ENCODE data around the gene TTC21A. TPM values are rescaled to one million over a fixed set of nuclear protein-coding genes. Genes with fewer than 3 reads are reported as not detected.

The TTC21A gene
- total RNA-seq, 1 donor from 2014 or later = 7.8 TPM

- Mint-ChIP-seq H3K27me3 (ENCODE audit: unreplicated experiment) (peaks cover 20% of the 10 kb centered on the region), H3K36me3 (ENCODE audit: unreplicated experiment) (no peaks in the 10 kb centered on the region), H3K9me3 (ENCODE audit: unreplicated experiment) (peaks cover 28% of the 10 kb centered on the region), H3K4me1 (ENCODE audit: low read depth, unreplicated experiment) (peaks cover 34% of the 10 kb centered on the region), H3K27ac (ENCODE audit: unreplicated experiment) (no peak overlapping the region), H3K4me3 (ENCODE audit: unreplicated experiment) (no peak overlapping the region)
- DNase-seq = no peak
- TF ChIP-seq, protein P1, sequence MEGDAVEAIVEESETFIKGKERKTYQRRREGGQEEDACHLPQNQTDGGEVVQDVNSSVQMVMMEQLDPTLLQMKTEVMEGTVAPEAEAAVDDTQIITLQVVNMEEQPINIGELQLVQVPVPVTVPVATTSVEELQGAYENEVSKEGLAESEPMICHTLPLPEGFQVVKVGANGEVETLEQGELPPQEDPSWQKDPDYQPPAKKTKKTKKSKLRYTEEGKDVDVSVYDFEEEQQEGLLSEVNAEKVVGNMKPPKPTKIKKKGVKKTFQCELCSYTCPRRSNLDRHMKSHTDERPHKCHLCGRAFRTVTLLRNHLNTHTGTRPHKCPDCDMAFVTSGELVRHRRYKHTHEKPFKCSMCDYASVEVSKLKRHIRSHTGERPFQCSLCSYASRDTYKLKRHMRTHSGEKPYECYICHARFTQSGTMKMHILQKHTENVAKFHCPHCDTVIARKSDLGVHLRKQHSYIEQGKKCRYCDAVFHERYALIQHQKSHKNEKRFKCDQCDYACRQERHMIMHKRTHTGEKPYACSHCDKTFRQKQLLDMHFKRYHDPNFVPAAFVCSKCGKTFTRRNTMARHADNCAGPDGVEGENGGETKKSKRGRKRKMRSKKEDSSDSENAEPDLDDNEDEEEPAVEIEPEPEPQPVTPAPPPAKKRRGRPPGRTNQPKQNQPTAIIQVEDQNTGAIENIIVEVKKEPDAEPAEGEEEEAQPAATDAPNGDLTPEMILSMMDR (IDR thresholded peaks at IDR 0.05; ENCODE audit: partially characterized antibody, unreplicated experiment) = no peak
These were observed 78.6 kb downstream of the TTC21A start for GRCh38 chr3:39185959-39186691.

DNA sequence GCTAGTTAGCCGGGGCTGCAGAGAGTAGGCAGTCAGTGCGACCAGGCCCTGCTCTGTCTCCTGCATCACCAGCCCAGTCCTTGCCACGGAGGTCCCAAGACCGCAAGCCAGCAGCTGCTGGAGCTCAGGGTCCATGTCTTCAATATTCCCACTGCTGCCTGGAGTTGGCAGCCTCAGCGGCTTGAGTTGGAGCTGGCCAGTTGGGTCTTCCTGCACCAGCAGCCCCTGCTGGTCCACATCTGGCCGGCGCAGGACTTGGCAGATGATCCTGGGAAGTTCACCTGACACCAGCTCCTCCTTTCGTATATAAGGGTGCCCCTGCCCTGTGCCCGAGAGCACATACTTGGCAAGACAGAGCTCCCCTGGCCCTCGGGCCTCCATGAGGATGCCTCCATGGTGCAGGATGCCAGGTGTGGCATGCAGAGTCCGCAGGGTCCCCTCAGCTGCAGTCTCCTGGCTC lies 79.2 kb downstream of the TTC21A start:
- Mint-ChIP-seq H3K27ac (ENCODE audit: unreplicated experiment) (no peak overlapping the region), H3K4me1 (ENCODE audit: low read depth, unreplicated experiment) (peaks cover 31% of the 10 kb centered on the region), H3K36me3 (ENCODE audit: unreplicated experiment) (no peaks in the 10 kb centered on the region), H3K27me3 (ENCODE audit: unreplicated experiment) (peaks cover 17% of the 10 kb centered on the region), H3K4me3 (ENCODE audit: unreplicated experiment) (no peak overlapping the region), H3K9me3 (ENCODE audit: unreplicated experiment) (peaks cover 28% of the 10 kb centered on the region)
- TF ChIP-seq, protein P1 (IDR thresholded peaks at IDR 0.05; ENCODE audit: partially characterized antibody, unreplicated experiment) = no peak
- no peak for DNase-seq

GRCh38 chr3:39187372-39188155 lies 80.1 kb downstream of the TTC21A start:
- Mint-ChIP-seq H3K27ac (ENCODE audit: unreplicated experiment) (no peak overlapping the region), H3K4me1 (ENCODE audit: low read depth, unreplicated experiment) (peaks cover 27% of the 10 kb centered on the region), H3K4me3 (ENCODE audit: unreplicated experiment) (no peak overlapping the region), H3K27me3 (ENCODE audit: unreplicated experiment) (peaks cover 17% of the 10 kb centered on the region), H3K9me3 (ENCODE audit: unreplicated experiment) (peaks cover 26% of the 10 kb centered on the region), H3K36me3 (ENCODE audit: unreplicated experiment) (no peaks in the 10 kb centered on the region)
- no peak for DNase-seq
- TF ChIP-seq, protein P1 (IDR thresholded peaks at IDR 0.05; ENCODE audit: partially characterized antibody, unreplicated experiment) = no peak

Small RNA genes lying within 50 kb of the gene (microRNA-seq; reads per million reads assigned to microRNA genes)
- gene MIR6822 (ENCODE audit: unreplicated experiment) = 1.1 reads per million

Other genes with a start within 250 kb of the TTC21A start
- 0.78 TPM for gene SCN11A, start 55.7 kb upstream of the TTC21A start, total RNA-seq (ENCODE audit: unreplicated experiment)
- gene WDR48, start 55.7 kb upstream of the TTC21A start, total RNA-seq (ENCODE audit: unreplicated experiment) = 64.3 TPM
- gene GORASP1, start 53 bp upstream of the TTC21A start, total RNA-seq (ENCODE audit: unreplicated experiment) = 44.6 TPM
- gene CSRNP1, start 45.9 kb downstream of the TTC21A start, total RNA-seq (ENCODE audit: unreplicated experiment) = 11.1 TPM
- 0.34 TPM for gene XIRP1, start 84.9 kb downstream of the TTC21A start, total RNA-seq (ENCODE audit: unreplicated experiment)
- not detected for gene CX3CR1, start 172.4 kb downstream of the TTC21A start, total RNA-seq (ENCODE audit: unreplicated experiment)
- gene CCR8, start 222.0 kb downstream of the TTC21A start, total RNA-seq (ENCODE audit: unreplicated experiment) = not detected